Measurements from ENCODE around the gene GP2.
"Not testable (repeated sequence)": the region's sequence is repeated elsewhere in the genome, so short reads cannot be mapped to it uniquely, and the experiment has no call there.

Gene GP2

DNA sequence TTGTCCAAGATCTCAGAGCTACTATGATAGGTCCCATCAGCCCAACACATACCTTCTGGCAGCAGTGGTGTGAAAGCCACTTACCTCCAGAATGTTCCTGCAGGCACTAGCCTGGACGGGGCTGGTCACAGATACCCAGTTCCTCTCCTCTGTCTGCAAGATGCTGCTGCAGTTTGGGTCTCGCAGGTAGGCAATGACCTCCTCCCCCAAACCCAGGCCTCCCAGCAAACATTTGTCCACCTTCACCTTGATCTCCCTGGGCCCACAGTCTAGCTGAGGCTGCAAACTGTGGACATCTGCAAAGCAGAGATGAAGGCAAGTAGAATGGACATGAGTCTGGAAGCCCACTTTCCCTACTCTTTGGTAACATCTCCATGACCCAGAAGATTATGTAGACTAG is 7.1 kb downstream of the GP2 start:
- no peak overlapping the region for H3K4me3 Mint-ChIP-seq
- H3K27me3 Mint-ChIP-seq: peaks cover 0 to 7% of the 10 kb centered on the region in 2 donors
- no peaks in the 10 kb centered on the region for H3K4me1 Mint-ChIP-seq (ENCODE audit: low read depth in 2 of 2)

GRCh38 chr16:20319406-20319805 is 7.9 kb downstream of the GP2 start:
- DNase-seq: no peak
- Mint-ChIP-seq H3K27me3 (peaks cover 0 to 7% of the 10 kb centered on the region in 2 donors), H3K4me3 (no peak overlapping the region), H3K4me1 (ENCODE audit: low read depth in 2 of 2) (no peaks in the 10 kb centered on the region), H3K36me3 (ENCODE audit: insufficient read depth) (no peaks in the 10 kb centered on the region), H3K9me3 (no peaks in the 10 kb centered on the region), H3K27ac (no peak overlapping the region)
- no peak for ATAC-seq (replicated peaks)

More for the DNA sequence above, 7.1 kb downstream of the GP2 start:
- ATAC-seq (replicated peaks) (no peak), DNase-seq (no peak)
- Mint-ChIP-seq H3K9me3 (no peaks in the 10 kb centered on the region), H3K36me3 (ENCODE audit: insufficient read depth) (no peaks in the 10 kb centered on the region), H3K27ac (no peak overlapping the region)

GRCh38 chr16:20318437-20318836 is 8.9 kb downstream of the GP2 start:
- Mint-ChIP-seq H3K9me3 (no peaks in the 10 kb centered on the region), H3K4me1 (ENCODE audit: low read depth in 2 of 2) (no peaks in the 10 kb centered on the region), H3K27ac (no peak overlapping the region), H3K27me3 (peaks cover 0 to 7% of the 10 kb centered on the region in 2 donors), H3K36me3 (ENCODE audit: insufficient read depth) (no peaks in the 10 kb centered on the region), H3K4me3 (no peak overlapping the region)
- DNase-seq (no peak), ATAC-seq (replicated peaks) (no peak)

DNA sequence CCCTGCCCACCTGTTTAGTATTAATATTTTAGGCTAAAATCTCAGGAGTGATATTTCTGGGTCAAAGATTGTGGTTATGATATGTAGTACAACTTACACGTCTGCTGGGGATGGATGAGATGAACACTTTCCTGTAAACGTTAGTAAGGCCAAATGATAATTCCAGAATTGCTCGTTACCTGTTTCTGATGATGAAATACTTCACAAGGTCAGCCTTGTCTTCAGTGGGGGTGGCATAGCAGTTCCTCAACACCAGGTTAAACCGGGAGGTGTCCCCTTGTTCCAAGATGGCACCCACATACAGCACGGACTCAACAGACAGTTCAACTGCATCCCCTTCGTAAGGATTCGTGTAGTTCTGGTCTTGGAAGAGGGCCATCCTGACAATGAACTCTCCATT is 9.3 kb downstream of the GP2 start:
- ATAC-seq (replicated peaks): no peak
- no peak overlapping the region for H3K27ac Mint-ChIP-seq

GRCh38 chr16:20317117-20317516 is 10.2 kb downstream of the GP2 start:
- Mint-ChIP-seq H3K4me1 (ENCODE audit: low read depth in 2 of 2) (no peaks in the 10 kb centered on the region), H3K27ac (no peak overlapping the region)
- DNase-seq: no peak

More for the DNA sequence above, 9.3 kb downstream of the GP2 start:
- H3K4me3 Mint-ChIP-seq: no peak overlapping the region
- H3K27me3 Mint-ChIP-seq: peaks cover 0 to 7% of the 10 kb centered on the region in 2 donors
- no peak for DNase-seq
- H3K36me3 Mint-ChIP-seq (ENCODE audit: insufficient read depth): no peaks in the 10 kb centered on the region
- no peaks in the 10 kb centered on the region for H3K9me3 Mint-ChIP-seq
- no peaks in the 10 kb centered on the region for H3K4me1 Mint-ChIP-seq (ENCODE audit: low read depth in 2 of 2)

DNA sequence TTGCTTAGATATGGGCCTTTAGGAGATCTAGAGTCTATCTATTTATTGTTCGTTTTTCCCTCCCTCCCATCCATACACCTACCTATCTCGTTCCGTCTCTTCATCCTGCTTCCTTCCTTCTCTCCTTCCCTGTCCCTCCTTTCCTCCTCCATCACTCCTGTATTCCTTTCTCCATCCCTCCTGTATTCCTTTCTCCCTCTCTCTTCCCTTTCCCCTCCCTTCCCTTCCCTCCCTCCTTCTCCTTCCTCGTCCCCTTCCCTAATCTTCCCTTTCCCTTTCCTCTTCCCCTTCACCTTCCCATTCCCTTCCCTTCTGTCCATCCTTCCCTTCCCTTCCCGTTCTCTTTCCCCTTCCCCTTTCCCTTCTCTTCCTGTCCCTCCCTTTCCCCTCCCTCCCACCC is 10.6 kb downstream of the GP2 start:
- H3K4me1 Mint-ChIP-seq (ENCODE audit: low read depth in 2 of 2): no peaks in the 10 kb centered on the region
- no peak overlapping the region for H3K27ac Mint-ChIP-seq
- DNase-seq (no peak), ATAC-seq (replicated peaks) (no peak)
- no peak overlapping the region for H3K4me3 Mint-ChIP-seq
- H3K36me3 Mint-ChIP-seq (ENCODE audit: insufficient read depth): no peaks in the 10 kb centered on the region
- H3K9me3 Mint-ChIP-seq: no peaks in the 10 kb centered on the region
- peaks cover 0 to 7% of the 10 kb centered on the region in 2 donors for H3K27me3 Mint-ChIP-seq

More at GRCh38 chr16:20317117-20317516, 10.2 kb downstream of the GP2 start:
- no peaks in the 10 kb centered on the region for H3K9me3 Mint-ChIP-seq
- no peaks in the 10 kb centered on the region for H3K36me3 Mint-ChIP-seq (ENCODE audit: insufficient read depth)
- peaks cover 0 to 7% of the 10 kb centered on the region in 2 donors for H3K27me3 Mint-ChIP-seq
- no peak overlapping the region for H3K4me3 Mint-ChIP-seq
- no peak for ATAC-seq (replicated peaks)

- H3K27me3 Mint-ChIP-seq: peaks cover 0 to 7% of the 10 kb centered on the region in 2 donors
- H3K4me1 Mint-ChIP-seq (ENCODE audit: low read depth in 2 of 2): no peaks in the 10 kb centered on the region
- no peak for DNase-seq
- H3K36me3 Mint-ChIP-seq (ENCODE audit: insufficient read depth): no peaks in the 10 kb centered on the region
- no peaks in the 10 kb centered on the region for H3K9me3 Mint-ChIP-seq
- H3K4me3 Mint-ChIP-seq: no peak overlapping the region
- H3K27ac Mint-ChIP-seq: no peak overlapping the region
- no peak for ATAC-seq (replicated peaks)
These were observed 11.5 kb downstream of the GP2 start for GRCh38 chr16:20315764-20316163.

DNA sequence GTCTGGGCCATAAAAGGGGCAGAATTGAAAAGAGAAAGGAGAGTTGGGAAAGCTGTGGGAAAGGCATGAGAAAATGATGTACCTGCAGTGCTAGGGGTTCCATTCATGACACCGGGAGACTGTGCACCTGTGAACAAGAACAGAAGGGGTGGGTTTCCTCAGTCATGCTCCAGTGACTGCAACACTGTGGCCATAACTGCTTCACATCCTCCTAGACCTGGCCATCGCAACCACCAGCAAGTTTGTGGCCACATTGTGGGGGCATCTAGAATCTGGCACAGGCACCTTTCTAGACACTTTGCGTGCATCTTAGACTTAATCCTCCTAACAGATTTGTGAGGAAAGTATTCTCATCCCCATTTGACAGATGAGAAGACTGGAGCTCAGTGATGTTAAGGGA is 12.7 kb downstream of the GP2 start:
- Mint-ChIP-seq H3K4me1 (ENCODE audit: low read depth in 2 of 2) (no peaks in the 10 kb centered on the region), H3K27me3 (peaks cover 0 to 7% of the 10 kb centered on the region in 2 donors), H3K9me3 (no peaks in the 10 kb centered on the region), H3K4me3 (no peak overlapping the region), H3K36me3 (ENCODE audit: insufficient read depth) (no peaks in the 10 kb centered on the region), H3K27ac (no peak overlapping the region)
- DNase-seq: no peak
- ATAC-seq (replicated peaks): no peak

GRCh38 chr16:20313741-20314140 is 13.6 kb downstream of the GP2 start:
- H3K27me3 Mint-ChIP-seq: peaks cover 0 to 7% of the 10 kb centered on the region in 2 donors
- no peak for ATAC-seq (replicated peaks)
- no peaks in the 10 kb centered on the region for H3K4me1 Mint-ChIP-seq (ENCODE audit: low read depth in 2 of 2)
- no peaks in the 10 kb centered on the region for H3K9me3 Mint-ChIP-seq
- H3K4me3 Mint-ChIP-seq: no peak overlapping the region
- DNase-seq: no peak
- no peaks in the 10 kb centered on the region for H3K36me3 Mint-ChIP-seq (ENCODE audit: insufficient read depth)
- H3K27ac Mint-ChIP-seq: no peak overlapping the region

DNA sequence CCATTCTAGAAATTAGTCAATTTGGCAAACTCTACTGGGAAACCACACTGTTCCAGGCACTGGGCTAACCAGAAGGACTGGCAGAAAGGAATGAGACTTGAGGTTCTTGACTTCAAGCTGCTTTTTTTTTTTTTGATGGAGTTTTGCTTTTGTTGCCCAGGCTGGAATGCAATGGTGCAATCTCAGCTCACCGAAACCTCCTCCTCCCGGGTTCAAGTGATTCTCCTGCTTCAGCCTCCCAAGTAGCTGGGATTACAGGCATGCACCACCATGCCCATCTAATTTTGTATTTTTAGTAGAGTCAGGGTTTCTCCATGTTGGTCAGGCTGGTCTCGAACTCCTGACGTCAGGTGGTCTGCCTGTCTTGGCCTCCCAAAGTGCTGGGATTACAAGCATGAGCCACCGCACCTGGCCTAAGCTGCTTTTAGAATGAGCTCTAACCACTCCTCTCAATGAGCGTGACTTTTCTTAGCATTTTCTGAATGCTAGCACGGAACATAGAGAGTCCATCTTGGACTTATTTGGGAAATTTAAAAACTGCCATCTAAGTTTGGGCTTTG is 14.7 kb downstream of the GP2 start:
- ATAC-seq (replicated peaks); H3K36me3 Mint-ChIP-seq (ENCODE audit: insufficient read depth); DNase-seq; H3K4me1 Mint-ChIP-seq (ENCODE audit: low read depth in 2 of 2); H3K27ac Mint-ChIP-seq; H3K9me3 Mint-ChIP-seq; H3K4me3 Mint-ChIP-seq: not testable (repeated sequence)
- peaks cover 6 to 16% of the 10 kb centered on the region in 2 donors for H3K27me3 Mint-ChIP-seq

- no peaks in the 10 kb centered on the region for H3K4me1 Mint-ChIP-seq (ENCODE audit: low read depth in 2 of 2)
- H3K9me3 Mint-ChIP-seq: no peaks in the 10 kb centered on the region
- no peaks in the 10 kb centered on the region for H3K36me3 Mint-ChIP-seq (ENCODE audit: insufficient read depth)
- peaks cover 7 to 10% of the 10 kb centered on the region in 2 donors for H3K27me3 Mint-ChIP-seq
- DNase-seq: no peak
- H3K27ac Mint-ChIP-seq: no peak overlapping the region
- no peak for ATAC-seq (replicated peaks)
- H3K4me3 Mint-ChIP-seq: no peak overlapping the region
These were observed 15.8 kb downstream of the GP2 start for GRCh38 chr16:20311548-20311947.

GRCh38 chr16:20310421-20311395 is 16.6 kb downstream of the GP2 start:
- no peak overlapping the region for H3K27ac Mint-ChIP-seq
- no peaks in the 10 kb centered on the region for H3K4me1 Mint-ChIP-seq (ENCODE audit: low read depth in 2 of 2)
- H3K9me3 Mint-ChIP-seq: no peaks in the 10 kb centered on the region
- DNase-seq: no peak
- H3K36me3 Mint-ChIP-seq (ENCODE audit: insufficient read depth): no peaks in the 10 kb centered on the region
- ATAC-seq (replicated peaks): no peak
- H3K4me3 Mint-ChIP-seq: no peak overlapping the region
- H3K27me3 Mint-ChIP-seq: peaks cover 9 to 11% of the 10 kb centered on the region in 2 donors

DNA sequence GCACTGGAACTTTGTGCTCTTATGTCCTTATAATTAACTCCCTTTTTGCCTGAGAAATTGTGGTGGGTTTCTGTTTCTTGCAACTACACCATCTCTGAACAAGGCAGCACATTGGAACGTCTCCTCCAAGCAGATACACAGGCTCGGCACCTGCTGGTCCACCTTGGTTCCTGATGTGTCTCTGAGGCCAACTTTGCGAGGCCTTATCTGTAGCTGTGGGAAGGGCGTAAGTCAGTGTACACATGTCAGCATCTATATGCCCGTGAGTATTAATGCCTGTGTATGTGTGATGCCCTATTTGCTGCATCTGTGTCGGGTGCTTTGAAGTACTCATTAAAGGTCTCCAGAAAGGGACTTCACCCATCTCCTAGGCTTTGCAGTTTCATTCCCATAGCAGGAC is 17.5 kb downstream of the GP2 start:
- Mint-ChIP-seq H3K27me3 (peaks cover 9 to 11% of the 10 kb centered on the region in 2 donors), H3K27ac (no peak overlapping the region), H3K9me3 (no peaks in the 10 kb centered on the region), H3K4me1 (ENCODE audit: low read depth in 2 of 2) (no peaks in the 10 kb centered on the region), H3K36me3 (ENCODE audit: insufficient read depth) (no peaks in the 10 kb centered on the region), H3K4me3 (no peak overlapping the region)
- ATAC-seq (replicated peaks): no peak
- no peak for DNase-seq
